ENCODE results near the gene CD6. TPM values are rescaled to one million over a fixed set of nuclear protein-coding genes. Genes with fewer than 3 reads are reported as not detected.

CD6 gene
- total and polyA plus RNA-seq, 10 of the 15 experiments (the other 5 are each of a cell fraction or from before 2014, with no cell fraction given) = 0.37 to 17.6 (median 6.2) TPM

GRCh38 chr11:60972182-60973030 lies 926 bp downstream of the CD6 start:
- no TSS peak for BruUV-seq (replicated peaks)
- RAD21 ChIA-PET (ENCODE audit: unreplicated experiment) = interaction anchor here (1.4 to 3.7 kb wide), 2 partner anchors 69 to 84 kb away, joined by 3 to 27 read pairs; no protein-coding TSS in a partner anchor
- intact Hi-C loops (cut with micrococcal nuclease; ENCODE audit: unreplicated experiment) = no loop called here
- no peak for TF ChIP-seq YY1 (IDR thresholded peaks at IDR 0.05; ENCODE audit: low read depth, low read length)
- TF ChIP-seq ZBTB33 (IDR thresholded peaks at IDR 0.05) = no peak
- no peak for TF ChIP-seq EGR1 (IDR thresholded peaks at IDR 0.05; ENCODE audit: borderline replicate concordance in 1 of 2, low read depth in 2 of 2, low read length in 2 of 2)
- no peak for TF ChIP-seq NFXL1 (IDR thresholded peaks at IDR 0.05; ENCODE audit: borderline replicate concordance)
- no peak for TF ChIP-seq WRNIP1 (IDR thresholded peaks at IDR 0.05; ENCODE audit: borderline replicate concordance, low read depth, low read length)
- no peak for TF ChIP-seq RAD51 (IDR thresholded peaks at IDR 0.05)
- TF ChIP-seq CUX1 (IDR thresholded peaks at IDR 0.05; ENCODE audit: insufficient replicate concordance, low read depth, low read length) = no peak
- TF ChIP-seq FOS (IDR thresholded peaks at IDR 0.05; ENCODE audit: borderline replicate concordance, extremely low read depth, insufficient read length) = no peak
- no peak for TF ChIP-seq RUNX3 (IDR thresholded peaks at IDR 0.05; ENCODE audit: low read length)
- TF ChIP-seq CBX3 (IDR thresholded peaks at IDR 0.05; ENCODE audit: borderline replicate concordance, low read depth) = no peak
- no peak for TF ChIP-seq HSF1 (IDR thresholded peaks at IDR 0.05; ENCODE audit: low read depth, low read length)
- no peak for TF ChIP-seq SMARCA5 (IDR thresholded peaks at IDR 0.05)
- TF ChIP-seq USF1 (IDR thresholded peaks at IDR 0.05; ENCODE audit: borderline replicate concordance, extremely low read length, insufficient read depth, low read depth, low read length) = no peak

More at GRCh38 chr11:60972182-60973030, 926 bp downstream of the CD6 start:
- POLR2A ChIA-PET = no interaction called here
- CTCF ChIA-PET = interaction anchor here (0.7 to 3.8 kb wide), 8 partner anchors 8 to 160 kb away, joined by 3 to 21 read pairs (median 5); no protein-coding TSS in a partner anchor
- in situ Hi-C loops (cut with MboI) = no loop called here
- Histone ChIP-seq H3K4me1 (ENCODE audit: control insufficient read depth, insufficient read depth, low read length) (peaks cover 6% of the 10 kb centered on the region; the same call in 1 of the 2 replicates), H3K36me3 (ENCODE audit: control insufficient read depth in 2 of 2, insufficient read depth in 2 of 2, low read length in 1 of 2) (no peaks in the 10 kb centered on the region), H2AFZ (ENCODE audit: control insufficient read depth, low read depth, low read length) (no peak overlapping the region), H3K27ac (ENCODE audit: control insufficient read depth, insufficient read depth) (no peak overlapping the region), H3K9ac (ENCODE audit: control insufficient read depth, insufficient read depth, low read length) (no peak overlapping the region), H3K4me3 (no peak overlapping the region), H3K79me2 (ENCODE audit: control insufficient read depth, insufficient read depth, low read length) (no peaks in the 10 kb centered on the region), H3K9me3 (replicated peaks; ENCODE audit: control insufficient read depth, insufficient read depth, low read length) (peaks cover 3% of the 10 kb centered on the region; the same call in 2 of the 3 replicates), H4K20me1 (ENCODE audit: control insufficient read depth, insufficient read depth) (no peaks in the 10 kb centered on the region), H3K27me3 (replicated peaks in 1 of 2; ENCODE audit: control insufficient read depth in 2 of 2, insufficient read depth in 2 of 2, low read length in 1 of 2) (no peaks in the 10 kb centered on the region), H3K4me2 (ENCODE audit: control insufficient read depth, insufficient read depth) (no peak overlapping the region)
- DNase-seq (ENCODE audit: low read depth, low spot score) = no peak
- no peak for ATAC-seq
- SMC1A ChIA-PET (ENCODE audit: uncharacterized antibody, unreplicated experiment) = interaction anchor here (1.1 to 4.5 kb wide), 4 partner anchors 56 to 216 kb away, joined by 3 to 29 read pairs (median 4); no protein-coding TSS in a partner anchor
- no peak for FAIRE-seq
- WGBS (ENCODE audit: insufficient coverage, insufficient replicate concordance, low lambda C conversion rate, missing lambda C conversion rate) = 61% methylated on average over 15 of the region's 15 CpGs
